GM20000 (cell line): Measurements from ENCODE around the gene CAMK4.

Experiments used
- DNase-seq: peaks from one replicate; pipeline ENCODE4 v3.0.0; 2012; ENCODE audit warnings: low spot score
- CTCF ChIP-seq: IDR thresholded peaks from 2 replicates; pipeline ENCODE4 v1.5.1; 2012; ENCODE audit warnings: mild to moderate bottlenecking, control low read depth; ENCODE audit errors: extremely low read depth, missing control alignments

Gene CAMK4

GRCh38 chr5:111392181-111392580 lies 168.0 kb downstream of the CAMK4 start:
- no peak for DNase-seq
- TF ChIP-seq CTCF: no peak

GRCh38 chr5:111394586-111394985 lies 170.4 kb downstream of the CAMK4 start:
- no peak for DNase-seq
- no peak for TF ChIP-seq CTCF

GRCh38 chr5:111398013-111398412 lies 173.8 kb downstream of the CAMK4 start:
- TF ChIP-seq CTCF: no peak
- no peak for DNase-seq

GRCh38 chr5:111399113-111399512 lies 174.9 kb downstream of the CAMK4 start:
- TF ChIP-seq CTCF: no peak
- no peak for DNase-seq

GRCh38 chr5:111401906-111402305 lies 177.7 kb downstream of the CAMK4 start:
- no peak for DNase-seq
- no peak for TF ChIP-seq CTCF

- no peak for TF ChIP-seq CTCF
These were observed 180.1 kb downstream of the CAMK4 start for GRCh38 chr5:111404270-111404769.

GRCh38 chr5:111407562-111407961 lies 183.4 kb downstream of the CAMK4 start:
- TF ChIP-seq CTCF: no peak
- DNase-seq: no peak

More at GRCh38 chr5:111404270-111404769, 180.1 kb downstream of the CAMK4 start:
- no peak for DNase-seq
